Fibroblast of skin of abdomen (primary cell): ENCODE results near the gene NTRK3.

Source experiments
- DNase-seq: peaks from one replicate; pipeline ENCODE4 v3.0.0-alpha.2; 2013

The NTRK3 gene

DNA sequence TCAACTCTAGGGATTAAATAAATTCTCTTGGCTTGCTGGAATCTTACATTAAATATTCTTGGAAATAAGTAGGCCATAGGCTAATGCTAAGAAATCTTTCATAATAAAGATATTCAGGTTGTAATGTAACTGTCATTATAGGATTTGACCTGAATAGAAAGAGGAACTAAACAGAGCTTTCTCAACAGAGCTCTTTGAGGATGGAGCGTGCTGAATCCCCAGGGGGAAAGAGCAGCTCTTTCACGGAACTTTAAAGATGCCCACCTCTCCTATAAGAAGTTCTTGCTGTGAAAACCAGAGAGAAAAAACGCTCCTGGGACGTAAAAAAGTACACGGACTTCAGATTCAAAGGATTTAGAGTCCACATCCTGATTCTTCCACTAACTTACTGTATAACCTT, 77.9 kb downstream of the NTRK3 start:
- DNase-seq, result no peak

DNA sequence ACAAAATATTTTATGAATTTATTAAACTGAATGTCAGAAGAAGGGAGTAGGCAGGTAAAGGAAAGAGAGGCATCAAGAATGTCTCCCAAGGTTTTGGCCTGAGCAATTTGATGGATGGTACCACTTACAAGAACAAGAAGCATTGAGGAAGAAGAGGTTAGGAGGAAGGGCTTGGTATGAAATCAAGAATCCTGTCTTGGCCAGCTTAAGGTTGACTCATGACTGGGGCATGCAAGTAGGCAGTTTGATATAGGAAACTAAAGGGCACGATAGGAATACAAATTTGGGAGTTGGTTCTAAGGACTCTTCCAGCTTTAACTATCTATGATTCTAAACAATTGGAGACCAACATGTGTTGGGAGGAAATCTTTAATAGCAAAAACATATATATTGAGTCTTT, 79.1 kb downstream of the NTRK3 start:
- DNase-seq, result no peak

DNA sequence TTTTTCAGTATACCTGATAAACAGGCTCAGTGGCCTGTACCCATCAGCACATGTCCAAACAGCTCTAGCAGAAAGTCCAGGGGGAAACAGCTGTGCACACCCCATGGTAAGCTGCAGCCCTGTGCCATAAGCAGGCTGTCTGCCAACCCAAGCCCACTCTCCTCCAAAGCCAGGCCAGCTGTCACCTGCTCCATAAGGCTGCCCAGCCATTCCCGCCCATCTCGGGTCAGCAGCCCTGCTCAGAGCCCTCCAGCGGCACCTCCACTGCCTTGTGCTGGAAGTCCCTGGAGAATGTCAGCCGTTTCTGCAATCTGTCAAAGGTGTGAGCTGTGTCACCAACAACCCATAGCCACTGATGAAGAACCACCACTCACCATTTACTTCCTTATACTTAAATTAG, 82.0 kb downstream of the NTRK3 start:
- DNase-seq, result no peak

DNA sequence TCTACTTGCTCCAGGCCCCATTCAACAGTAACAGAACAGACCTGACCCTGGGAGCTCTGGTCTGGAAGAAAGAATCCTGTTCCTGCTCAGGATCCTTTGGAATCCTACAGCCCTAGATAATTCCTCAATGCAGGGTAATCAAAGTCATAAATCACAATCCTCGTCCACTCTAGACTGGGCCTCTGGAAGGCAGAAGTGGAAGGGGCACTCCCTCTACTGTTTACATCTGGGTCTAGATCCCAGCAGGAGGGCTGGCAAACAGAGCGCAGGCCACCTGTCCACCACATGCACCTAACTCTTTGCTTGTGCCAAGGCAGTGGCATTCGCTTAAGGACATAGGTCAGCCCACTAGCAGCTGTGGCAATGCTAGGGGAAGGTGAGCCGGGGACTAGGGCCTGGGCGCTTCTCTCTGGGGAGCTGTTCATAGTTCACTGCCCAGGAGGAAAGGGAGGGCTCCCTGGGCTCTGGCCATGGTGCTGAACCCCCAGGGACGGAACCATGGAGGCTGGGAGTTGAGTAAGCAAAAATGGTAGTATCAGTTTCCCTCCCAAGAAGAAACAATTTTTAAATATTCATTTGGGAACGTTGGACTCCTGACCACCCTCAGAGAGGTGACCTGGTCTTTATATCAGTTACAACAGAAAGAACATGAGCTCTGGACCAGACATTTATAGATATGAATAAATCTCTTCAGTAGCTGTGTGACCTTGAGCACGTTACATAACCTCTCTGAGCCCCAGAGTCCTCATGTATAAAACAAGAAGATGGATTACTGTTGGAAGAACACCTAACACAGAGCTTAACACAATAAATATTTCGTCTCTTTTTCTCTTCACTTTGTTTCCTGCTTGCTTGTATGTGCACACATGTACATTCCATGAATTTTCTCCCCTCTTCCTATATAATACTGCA, 90.2 kb downstream of the NTRK3 start:
- DNase-seq, result peak; percentile 44

DNA sequence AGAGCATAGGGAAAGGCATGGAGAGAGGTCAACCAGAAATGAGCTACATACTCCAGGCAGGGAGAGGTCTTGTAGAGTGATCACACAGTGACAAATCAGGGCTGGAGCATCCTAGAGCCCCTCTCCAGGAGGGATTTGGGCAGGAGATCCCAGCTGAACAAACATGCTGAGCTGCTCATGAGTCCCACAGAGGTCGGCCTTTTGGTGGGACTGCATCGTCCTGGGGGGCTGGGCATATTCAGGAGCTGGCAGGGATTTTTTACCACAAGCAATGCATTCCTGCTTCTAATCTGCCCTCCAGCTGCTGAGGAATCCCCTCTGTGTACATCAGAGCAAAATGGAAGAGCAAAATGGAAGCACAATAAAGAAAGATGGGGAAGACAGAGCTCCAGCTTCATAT, 94.9 kb downstream of the NTRK3 start:
- peak; percentile 41 for DNase-seq

DNA sequence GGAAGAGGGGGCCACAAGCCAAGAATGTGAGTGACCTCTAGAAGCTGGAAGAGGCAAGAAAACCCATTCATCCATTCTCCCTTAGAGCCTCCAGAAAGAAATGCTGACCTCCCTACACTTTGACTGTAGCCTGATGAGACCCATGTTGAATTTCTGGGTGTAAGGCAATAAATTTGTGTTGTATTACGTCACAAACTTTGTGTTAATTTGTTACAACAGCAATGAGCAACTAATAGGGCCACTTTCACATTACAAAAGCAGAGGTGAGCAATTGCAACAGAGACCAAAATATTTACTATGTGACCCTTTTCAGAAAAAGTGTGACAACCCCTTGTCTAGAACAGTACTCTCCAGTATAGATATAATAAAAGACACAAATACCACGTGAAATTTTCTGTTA, 101.2 kb downstream of the NTRK3 start:
- DNase-seq, result no peak

DNA sequence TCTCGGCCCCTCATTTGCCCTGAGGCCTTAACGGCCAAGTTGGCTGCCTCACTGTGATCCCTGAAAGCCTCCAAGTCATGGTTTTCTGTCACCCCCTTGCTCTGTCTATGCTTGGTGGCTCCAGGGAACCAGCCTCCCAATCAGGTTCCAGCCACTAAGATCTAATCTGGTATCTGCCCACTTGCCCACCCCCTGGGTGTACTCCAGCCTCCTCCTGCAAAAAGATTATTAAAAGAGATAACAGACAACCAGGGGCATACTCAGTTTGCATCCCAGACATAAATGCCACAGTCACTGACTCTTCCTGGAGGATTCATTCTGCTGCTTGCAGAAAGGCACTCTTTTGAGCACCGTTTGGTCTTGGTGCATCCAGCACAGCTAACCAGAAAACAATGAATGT, 103.9 kb downstream of the NTRK3 start:
- no peak for DNase-seq

DNA sequence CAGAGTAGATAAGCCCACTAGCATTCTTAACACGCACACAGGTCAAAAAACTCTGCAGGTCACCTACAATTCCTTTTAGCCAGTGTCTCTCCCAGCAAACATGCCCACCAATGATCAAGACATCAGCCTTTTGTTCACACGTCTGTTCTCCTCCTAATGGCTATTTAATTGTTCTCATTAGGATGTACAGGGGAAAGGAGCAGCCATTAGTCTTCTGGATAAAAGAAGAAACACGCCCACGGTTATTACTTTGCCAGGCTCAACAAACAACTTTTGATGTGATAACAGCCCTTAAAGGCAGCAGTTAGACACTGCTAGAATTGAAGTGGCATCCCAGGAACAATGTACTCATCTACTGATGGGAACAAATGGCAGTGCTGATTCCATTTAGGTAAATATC, 108.8 kb downstream of the NTRK3 start:
- DNase-seq, result no peak

DNA sequence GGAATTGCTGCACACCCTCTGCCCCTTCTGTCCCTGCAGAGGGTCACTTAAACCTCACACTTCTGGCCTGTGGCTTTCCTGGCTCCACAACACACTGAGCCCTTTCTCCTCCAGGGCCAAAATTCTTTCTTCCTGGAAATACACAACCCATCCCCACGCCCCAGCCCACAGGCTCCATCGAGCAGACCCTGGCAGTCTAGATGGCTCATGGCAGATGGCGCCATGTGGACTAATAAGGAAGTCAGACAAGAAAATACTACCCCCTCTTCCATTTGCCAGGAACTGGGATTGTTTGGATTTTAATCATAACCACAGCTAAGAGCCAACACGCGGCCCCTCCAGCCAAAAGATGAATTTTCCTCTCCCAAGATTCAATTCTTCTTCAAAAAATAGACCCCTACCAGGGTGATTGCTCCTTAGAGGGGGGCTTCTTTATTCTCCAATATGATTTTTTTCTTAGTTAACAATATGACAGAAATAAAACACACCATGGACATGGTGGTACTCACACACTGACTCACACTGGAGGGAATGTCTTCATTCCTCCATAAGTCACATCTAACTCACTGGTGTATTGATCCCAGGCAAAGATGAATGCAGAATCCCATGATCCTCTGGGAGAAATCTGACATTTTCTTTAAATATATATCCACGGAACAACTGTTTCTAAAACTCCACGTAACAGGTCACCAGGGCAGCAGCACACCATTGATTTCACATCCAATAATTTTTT, 111.5 kb downstream of the NTRK3 start:
- DNase-seq, result peak; percentile 23

DNA sequence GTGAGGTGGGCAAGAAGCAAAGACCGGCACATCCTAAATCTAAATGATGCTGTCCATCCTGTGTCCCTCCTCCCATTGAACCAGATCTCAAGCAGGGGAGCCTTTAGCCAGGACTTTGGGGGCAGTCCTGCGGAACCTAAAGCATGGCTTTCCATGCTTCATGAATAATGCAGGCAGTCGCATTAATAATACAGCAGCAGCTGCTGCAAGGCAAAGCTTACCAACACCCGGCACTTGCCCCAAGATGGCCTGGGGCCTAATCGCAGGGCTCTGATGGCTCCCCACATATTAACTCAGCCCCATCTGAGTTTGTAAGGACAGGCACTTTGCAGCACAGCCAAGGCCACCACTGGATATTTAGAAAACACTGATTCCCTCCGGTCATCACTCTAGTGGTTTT, 114.4 kb downstream of the NTRK3 start:
- no peak for DNase-seq

DNA sequence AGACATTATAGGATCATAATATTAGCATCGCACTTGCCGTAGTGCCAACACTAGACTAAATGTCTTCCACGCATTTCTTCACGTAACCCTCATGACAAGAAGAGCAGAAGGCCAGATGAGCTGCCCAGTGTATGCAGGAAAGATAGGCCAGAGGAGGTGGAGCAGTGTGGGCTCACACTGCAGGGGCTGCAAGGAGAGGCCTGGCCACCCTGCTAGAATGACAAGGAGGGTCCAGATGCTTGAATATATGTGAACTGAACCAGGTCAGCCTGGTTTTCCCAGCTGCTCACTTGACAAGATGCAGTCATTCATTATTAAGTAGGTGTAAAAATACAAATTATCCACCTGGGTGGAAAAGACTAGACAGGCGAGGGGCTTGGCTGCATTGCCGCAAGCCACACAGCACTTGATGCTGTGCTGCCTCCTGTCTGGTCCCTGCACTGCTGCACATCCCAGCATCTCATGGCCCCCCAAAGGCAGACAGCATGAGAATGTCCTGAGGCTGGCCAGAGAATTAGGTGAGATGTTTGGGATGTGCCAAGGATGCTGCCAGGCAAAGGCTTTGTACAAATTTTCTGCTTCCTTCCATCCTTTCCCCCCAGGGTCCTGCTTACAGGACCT, 115.2 kb downstream of the NTRK3 start:
- no peak for DNase-seq

DNA sequence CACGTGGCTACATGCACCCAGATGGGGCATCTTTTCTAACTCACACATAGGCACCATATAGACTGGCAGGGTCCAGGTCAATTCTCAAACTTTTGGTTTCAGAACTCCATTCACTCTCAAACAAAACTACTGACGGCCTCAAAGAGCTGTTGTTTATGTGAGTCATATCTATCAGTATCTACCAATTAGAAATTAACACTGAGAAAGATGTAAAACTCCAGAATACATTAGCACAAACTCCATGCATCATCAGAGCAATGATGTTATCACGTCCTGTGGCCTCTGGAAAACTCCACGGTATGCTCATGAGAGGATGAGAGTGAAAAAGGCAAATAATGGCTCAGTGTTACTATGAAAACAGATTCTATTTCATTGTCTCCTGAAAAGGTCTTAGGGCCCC, 116.1 kb downstream of the NTRK3 start:
- no peak for DNase-seq

DNA sequence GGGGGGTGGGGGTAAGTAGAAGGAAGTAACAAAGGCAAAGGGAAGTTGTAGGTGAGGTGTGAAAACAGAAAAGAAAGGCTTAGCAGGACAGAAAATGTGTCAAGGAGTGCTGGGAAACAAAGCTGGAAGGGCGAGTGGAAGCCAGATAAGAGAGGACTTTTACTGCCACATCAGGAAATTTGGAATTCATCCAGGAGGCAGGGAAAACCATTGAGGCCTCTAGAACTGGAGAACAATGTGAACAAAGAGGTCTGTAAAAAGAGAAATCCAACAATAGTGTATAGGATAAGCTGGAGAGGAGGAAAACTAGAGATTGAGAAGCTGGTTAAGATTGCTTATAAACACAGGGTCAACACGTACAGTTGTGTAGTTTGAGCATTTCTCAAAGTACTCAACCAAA, 116.6 kb downstream of the NTRK3 start:
- no peak for DNase-seq

DNA sequence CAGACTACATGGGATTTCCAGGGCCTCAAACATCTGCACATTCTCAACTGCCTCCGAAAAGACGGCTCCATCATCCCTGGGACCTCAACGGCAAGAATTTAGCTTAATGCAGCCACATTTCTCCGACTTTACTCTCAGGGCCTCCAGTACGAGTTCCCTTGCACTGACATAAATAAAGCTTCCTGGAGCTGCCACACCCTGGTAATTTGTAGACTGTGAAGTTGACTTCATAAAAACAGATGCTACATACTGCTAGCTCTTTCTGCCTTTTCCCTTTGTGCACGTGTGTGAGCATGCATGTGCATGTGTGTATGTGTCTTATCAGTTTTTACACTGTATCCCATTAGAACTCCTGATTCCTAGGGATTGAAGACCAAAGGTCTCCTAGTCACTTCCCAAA, 122.7 kb downstream of the NTRK3 start:
- DNase-seq, result no peak

DNA sequence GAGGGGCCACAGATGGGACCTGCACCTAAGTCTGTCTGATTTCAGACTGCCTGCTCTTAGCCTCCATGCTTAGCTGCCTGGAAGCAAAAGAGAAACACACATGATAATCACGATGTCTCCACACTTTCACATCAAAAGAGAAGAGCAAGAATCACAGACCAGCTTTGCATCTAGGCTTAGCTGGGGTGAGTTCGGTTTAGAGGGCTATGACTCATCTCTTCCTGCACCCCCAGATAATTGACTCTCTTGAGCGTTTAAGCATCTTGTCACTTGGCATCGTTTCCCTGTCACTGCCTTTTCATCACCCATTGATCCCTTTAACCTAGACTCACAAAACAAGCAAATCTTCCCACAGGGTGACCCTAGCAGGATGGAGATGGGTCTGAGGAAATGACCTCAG, 124.0 kb downstream of the NTRK3 start:
- DNase-seq, result no peak

DNA sequence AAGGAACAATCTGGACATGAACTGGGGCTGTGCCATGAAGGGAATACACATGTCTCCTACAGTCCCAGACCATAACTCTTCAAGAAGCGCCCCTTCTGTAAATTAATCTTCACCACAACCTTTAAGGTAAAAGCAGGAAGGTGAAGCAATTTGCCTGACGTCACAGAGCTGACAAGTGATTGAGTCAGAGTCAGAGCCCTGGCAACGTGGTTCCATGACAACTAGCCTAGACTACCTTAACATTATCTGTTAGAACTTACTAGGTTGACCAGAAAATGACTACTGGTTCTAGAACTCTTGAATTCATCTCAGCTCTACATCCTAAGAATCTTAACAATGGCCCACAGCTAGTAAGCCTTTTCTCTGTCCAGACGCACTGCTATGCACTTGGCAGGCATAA, 124.6 kb downstream of the NTRK3 start:
- no peak for DNase-seq

DNA sequence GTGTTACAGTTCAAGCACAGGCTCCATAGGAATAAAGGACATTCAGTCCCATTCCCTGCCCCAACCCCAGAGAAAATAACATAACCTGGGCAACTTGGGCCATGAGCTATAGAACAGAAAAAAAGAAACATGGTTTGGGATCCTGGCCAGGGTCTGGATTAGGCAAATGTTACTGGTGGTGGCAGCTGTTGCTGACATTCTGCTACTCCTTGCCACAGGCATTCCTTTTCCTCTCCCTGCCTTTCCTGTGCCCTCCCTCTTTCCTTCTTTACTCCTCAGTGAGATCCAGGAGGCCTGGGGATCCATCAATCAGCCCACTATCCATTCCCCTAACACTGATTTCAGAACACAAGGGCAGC, 129.1 kb downstream of the NTRK3 start:
- DNase-seq, result peak; percentile 37

DNA sequence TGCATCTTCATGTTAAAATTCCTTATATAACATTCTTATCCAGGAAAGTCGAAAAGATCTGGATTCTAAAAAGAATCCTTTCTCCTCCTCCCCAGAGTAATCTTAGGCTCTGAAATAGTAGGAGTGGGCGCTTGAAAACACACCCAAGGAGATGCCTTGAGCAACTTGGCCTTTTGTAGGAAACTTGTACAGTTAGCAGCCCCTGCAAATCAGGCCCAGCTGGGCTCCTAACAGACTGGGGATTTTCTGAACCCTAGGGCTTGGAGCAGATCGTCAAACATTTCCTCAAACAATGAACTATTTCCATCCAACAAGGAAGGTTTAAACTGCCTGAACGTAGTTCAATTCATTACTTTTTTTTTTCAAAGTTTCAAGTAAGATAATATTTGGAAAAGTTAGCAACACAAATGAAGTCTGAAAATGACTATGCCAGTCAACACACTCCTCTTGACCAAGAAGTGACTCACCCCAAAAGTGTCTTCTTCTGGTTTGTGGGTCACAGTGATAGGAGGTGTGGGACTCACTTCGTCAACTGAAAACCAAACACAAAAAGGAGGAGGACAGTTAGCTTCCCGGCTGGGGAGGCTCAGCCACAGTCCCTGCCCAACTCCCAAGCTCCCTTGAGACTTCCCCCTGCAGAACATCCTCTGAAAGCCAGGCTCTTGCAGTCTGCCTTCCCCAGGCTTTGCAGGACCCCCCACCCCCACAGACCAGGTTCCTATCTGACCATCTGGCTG, 129.7 kb downstream of the NTRK3 start:
- peak; percentile 47 for DNase-seq

DNA sequence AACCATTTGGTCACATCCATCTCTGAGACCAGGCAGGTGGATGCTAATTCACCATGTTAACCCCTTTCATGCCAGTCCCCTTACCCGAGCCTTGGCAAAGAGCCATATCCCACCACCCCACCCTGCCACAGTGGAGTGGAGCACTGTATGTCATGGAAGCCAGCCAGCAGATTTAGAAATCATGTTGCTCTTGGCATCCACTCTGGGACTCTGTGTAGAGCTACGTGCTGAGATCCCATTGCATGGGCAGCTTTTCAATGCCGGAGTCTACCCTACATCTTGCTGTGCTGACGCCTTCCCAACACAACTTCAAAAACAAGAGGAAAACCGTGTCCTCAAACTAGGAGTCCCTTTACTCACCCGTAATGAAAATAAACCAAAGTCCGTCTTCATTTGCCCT, 131.0 kb downstream of the NTRK3 start:
- no peak for DNase-seq

DNA sequence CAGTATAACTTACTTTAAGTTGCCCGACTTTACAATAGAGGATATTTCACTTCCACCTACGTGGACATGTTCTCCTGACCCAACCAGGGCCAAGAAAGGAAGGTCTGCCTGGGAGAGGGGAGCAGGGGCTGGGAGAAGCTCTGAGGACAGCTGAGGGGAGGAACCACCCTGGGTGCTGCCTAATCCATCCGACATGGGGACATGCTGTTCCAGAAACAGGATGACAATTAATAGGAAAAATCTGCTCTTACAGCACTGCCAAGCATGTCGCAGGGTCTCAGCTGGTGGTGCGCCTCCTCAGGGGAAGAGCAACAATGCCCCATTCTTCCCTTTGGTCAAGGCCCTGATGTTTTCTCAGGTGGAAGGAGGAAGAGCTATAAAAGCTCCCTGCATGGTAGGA, 132.3 kb downstream of the NTRK3 start:
- no peak for DNase-seq

DNA sequence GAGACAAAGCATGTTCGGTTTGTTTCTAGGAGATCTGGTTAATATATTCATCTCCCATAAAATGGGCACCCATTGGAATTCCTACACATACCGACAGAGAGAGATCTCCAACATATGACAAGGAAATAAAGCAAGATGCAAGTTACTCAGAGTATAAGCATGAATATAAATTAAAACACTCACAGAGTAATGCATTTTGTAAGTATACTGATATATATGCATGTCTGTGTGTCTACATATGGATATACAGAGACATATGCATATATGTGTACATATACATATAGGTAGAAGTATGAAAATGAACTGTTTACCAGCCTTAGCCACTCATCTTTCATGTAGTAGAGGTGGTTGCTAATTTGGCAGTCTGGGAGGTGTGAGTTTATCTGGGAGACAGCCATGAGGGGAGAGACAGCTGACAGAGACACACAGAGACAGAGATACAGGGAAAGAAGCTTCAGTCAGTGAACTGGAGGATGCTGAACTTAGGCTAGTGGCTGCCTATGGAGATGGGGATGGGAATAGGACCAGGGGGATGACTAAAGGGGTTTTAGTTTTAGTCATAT, 134.5 kb downstream of the NTRK3 start:
- DNase-seq, result no peak

DNA sequence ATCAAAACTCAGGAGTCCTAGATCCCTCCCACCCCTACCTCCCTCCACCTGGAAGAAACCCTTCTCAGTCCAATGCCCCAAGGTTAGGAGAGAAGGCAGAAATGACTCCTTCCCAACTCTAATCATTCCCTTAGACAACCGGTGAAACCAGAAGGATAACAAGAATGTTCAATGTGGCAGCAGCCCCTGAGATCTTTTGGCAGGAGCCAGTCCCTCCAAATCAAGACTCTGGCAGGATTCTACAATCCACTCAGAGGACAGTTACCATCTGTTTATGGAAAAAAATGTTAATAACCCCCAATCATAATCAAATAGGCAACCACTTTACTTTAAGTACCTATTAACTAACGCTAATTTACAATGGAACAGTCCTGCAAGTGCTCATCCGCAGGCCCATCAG, 136.5 kb downstream of the NTRK3 start:
- DNase-seq, result no peak

DNA sequence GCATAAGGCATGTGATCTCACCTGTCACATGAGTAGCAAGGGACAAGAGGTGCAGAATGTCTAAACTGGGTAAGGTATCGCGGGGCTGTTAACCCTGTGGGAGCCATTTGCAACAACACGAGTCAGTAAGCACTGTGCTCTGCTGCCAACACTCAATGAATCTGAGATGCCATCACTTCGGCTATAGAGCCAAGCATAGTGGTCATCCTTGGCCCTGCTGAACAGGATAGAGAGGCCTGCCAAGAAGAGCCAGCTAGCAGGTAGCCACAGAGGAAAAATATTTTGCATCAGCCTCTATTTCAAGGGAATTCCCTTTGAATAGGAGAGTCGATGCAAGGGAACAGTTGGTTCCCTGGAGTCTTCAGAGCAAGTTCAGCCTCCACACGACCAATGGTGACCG, 137.8 kb downstream of the NTRK3 start:
- no peak for DNase-seq
